ENCODE measurements around the gene SLC26A4. TPM values are rescaled to one million over a fixed set of nuclear protein-coding genes. Genes with fewer than 3 reads are reported as not detected.

Gene SLC26A4
- total RNA-seq, 2 donors from 2014 or later: 1.1 to 2.5 TPM

DNA sequence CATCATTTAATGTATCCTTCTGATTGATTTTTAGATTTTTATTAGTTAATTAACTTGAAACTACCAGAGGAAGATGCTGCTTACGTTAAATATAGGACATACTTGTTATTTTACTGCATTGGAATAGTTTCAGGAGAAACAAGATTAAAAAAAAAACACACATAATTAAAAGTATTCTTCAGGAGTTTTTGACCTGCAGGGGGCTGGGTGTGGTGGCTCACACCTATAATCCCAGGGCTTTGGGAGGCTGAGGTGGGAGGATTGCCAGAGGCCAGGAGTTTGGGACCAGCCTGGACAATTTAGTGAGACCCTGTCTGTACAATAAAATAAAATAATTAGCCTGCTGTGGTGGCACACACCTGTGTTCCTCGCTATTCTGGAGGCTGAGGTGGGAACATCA, 94.0 kb downstream of the SLC26A4 start:
- Mint-ChIP-seq H3K27ac (no peak overlapping the region), H3K9me3 (no peaks in the 10 kb centered on the region), H3K36me3 (peaks cover 10 to 46% of the 10 kb centered on the region in 2 donors)
- DNase-seq (ENCODE audit: low spot score in 2 of 2) (no peak), ATAC-seq (no peak)

DNA sequence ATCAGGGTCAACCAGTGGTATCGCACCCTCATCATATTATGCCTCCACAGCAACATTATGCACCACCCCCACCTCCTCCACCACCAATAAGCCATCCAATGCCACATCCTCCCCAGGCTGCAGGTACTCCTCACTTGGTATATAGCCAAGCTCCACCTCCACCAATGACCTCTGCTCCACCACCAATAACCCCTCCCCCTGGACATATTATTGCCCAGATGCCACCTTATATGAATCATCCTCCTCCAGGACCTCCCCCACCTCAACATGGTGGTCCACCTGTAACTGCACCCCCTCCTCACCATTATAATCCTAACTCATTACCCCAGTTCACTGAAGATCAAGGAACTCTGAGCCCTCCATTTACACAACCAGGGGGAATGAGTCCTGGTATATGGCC, 98.0 kb downstream of the SLC26A4 start:
- no peaks in the 10 kb centered on the region for H3K9me3 Mint-ChIP-seq
- ATAC-seq: no peak
- H3K27ac Mint-ChIP-seq: peak overlapping the region in 1 of 2 donors; percentile 81
- DNase-seq (ENCODE audit: low spot score in 2 of 2): no peak
- peaks cover 10 to 17% of the 10 kb centered on the region in 2 donors for H3K36me3 Mint-ChIP-seq

DNA sequence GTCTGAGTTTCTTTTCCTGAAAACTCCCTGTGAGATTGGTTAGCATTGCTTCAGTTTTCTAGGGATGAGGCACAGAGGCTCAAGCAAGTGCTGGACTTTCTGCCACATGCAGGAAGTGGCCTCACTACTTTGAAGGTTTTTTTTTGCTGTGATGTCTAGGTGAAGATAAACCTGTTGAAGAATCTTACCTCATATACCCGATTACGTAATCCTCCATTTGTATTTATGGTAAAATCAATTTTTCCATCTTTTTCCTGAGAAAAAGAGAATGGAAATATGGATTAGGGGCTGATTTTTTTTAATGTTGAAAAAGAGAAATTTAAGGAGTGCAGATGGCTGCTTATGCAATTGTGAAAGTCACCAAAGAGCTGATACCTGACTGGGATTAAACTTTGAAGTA, 106.8 kb downstream of the SLC26A4 start:
- H3K27ac Mint-ChIP-seq: no peak overlapping the region
- no peaks in the 10 kb centered on the region for H3K9me3 Mint-ChIP-seq
- peaks cover 0 to 16% of the 10 kb centered on the region in 2 donors for H3K36me3 Mint-ChIP-seq
- DNase-seq (ENCODE audit: low spot score in 2 of 2) (no peak), ATAC-seq (no peak)

Other genes starting within 250 kb of the SLC26A4 start
- not detected for gene GPR22, start 190.8 kb upstream of the SLC26A4 start, total RNA-seq
- gene COG5, start 96.9 kb upstream of the SLC26A4 start, total RNA-seq: 10 to 100 TPM; 30.9 to 49.2 TPM
- 10 to 100 TPM in 1 of 2 donors, 1 to 10 TPM in 1; 8.9 to 11.7 TPM for gene DUS4L, start 96.9 kb upstream of the SLC26A4 start, total RNA-seq
- 10 to 100 TPM; 19.5 to 23.3 TPM for gene BCAP29, start 80.6 kb upstream of the SLC26A4 start, total RNA-seq
- 10 to 100 TPM; 36.8 to 48.9 TPM for gene CBLL1, start 83.3 kb downstream of the SLC26A4 start, total RNA-seq
- not detected for gene SLC26A3, start 142.4 kb downstream of the SLC26A4 start, total RNA-seq
- gene DLD, start 230.4 kb downstream of the SLC26A4 start, total RNA-seq: 10 to 100 TPM; 82.8 to 96.5 TPM

Data from activated naive CD4-positive, alpha-beta T cell treated with anti-CD3 and anti-CD28 coated beads, Interleukin-2, amount 50 U/mL, for 72 hours (primary cell).